ENCODE results near the gene INPP5J.

GRCh38 chr22:31120230-31120629 lies 2.5 kb upstream of the INPP5J start:
- TF ChIP-seq CTCF (IDR thresholded peaks at IDR 0.05) (no peak), POLR2A (IDR thresholded peaks at IDR 0.05) (no peak)

Measured in ovary (tissue), 3 donors.